GM19463 (cell line): ENCODE data around the gene NBPF1.
"Not testable (repeated sequence)": the region's sequence is repeated elsewhere in the genome, so short reads cannot be mapped to it uniquely, and the experiment has no call there.

Experiments
- ATAC-seq: cut with Tn5 transposase; IDR thresholded peaks from one replicate; pipeline ENCODE4 v1.9.1; 2021; ENCODE audit warnings: mild to moderate bottlenecking, moderate library complexity; ENCODE audit not compliant: unreplicated experiment

NBPF1 gene

GRCh38 chr1:16557034-16557433 lies 56.3 kb downstream of the NBPF1 start:
- ATAC-seq: not testable (repeated sequence)

GRCh38 chr1:16553244-16553643 lies 60.1 kb downstream of the NBPF1 start:
- ATAC-seq: not testable (repeated sequence)

- ATAC-seq: not testable (repeated sequence)
Measured at GRCh38 chr1:16550212-16550918, 63.0 kb downstream of the NBPF1 start.

GRCh38 chr1:16549545-16549944 lies 63.8 kb downstream of the NBPF1 start:
- ATAC-seq: not testable (repeated sequence)

GRCh38 chr1:16547502-16548241 lies 65.7 kb downstream of the NBPF1 start:
- ATAC-seq: not testable (repeated sequence)

- not testable (repeated sequence) for ATAC-seq
Measured at GRCh38 chr1:16545682-16546095, 67.7 kb downstream of the NBPF1 start.

- not testable (repeated sequence) for ATAC-seq
Measured at GRCh38 chr1:16540421-16540893, 72.9 kb downstream of the NBPF1 start.

- ATAC-seq: not testable (repeated sequence)
Measured at GRCh38 chr1:16537528-16537927, 75.8 kb downstream of the NBPF1 start.

- not testable (repeated sequence) for ATAC-seq
Measured at GRCh38 chr1:16536796-16537195, 76.6 kb downstream of the NBPF1 start.

GRCh38 chr1:16535898-16536297 lies 77.5 kb downstream of the NBPF1 start:
- ATAC-seq: not testable (repeated sequence)

GRCh38 chr1:16535487-16535886 lies 77.9 kb downstream of the NBPF1 start:
- ATAC-seq: not testable (repeated sequence)

- ATAC-seq: not testable (repeated sequence)
Measured at GRCh38 chr1:16534829-16535456, 78.4 kb downstream of the NBPF1 start.

- ATAC-seq: not testable (repeated sequence)
Measured at GRCh38 chr1:16534239-16534828, 79.0 kb downstream of the NBPF1 start.

- not testable (repeated sequence) for ATAC-seq
Measured at GRCh38 chr1:16532235-16532991, 81.0 kb downstream of the NBPF1 start.

GRCh38 chr1:16528338-16528737 lies 85.0 kb downstream of the NBPF1 start:
- ATAC-seq: not testable (repeated sequence)

- ATAC-seq: not testable (repeated sequence)
Measured at GRCh38 chr1:16525769-16526168, 87.6 kb downstream of the NBPF1 start.

- ATAC-seq: not testable (repeated sequence)
Measured at GRCh38 chr1:16521679-16522078, 91.7 kb downstream of the NBPF1 start.

GRCh38 chr1:16521288-16521583 lies 92.1 kb downstream of the NBPF1 start:
- ATAC-seq: no peak

- not testable (repeated sequence) for ATAC-seq
Measured at GRCh38 chr1:16520435-16521287, 92.7 kb downstream of the NBPF1 start.
